HEK293T (cell line): ENCODE measurements around the gene FCAMR.

ENCODE experiments used
- ARNT ChIP-seq: fragments of 450-650 bp; IDR thresholded peaks from 2 replicates; pipeline ENCODE4 v1.6.1; 2017; ENCODE audit warnings: mild to moderate bottlenecking
- ELF4 ChIP-seq: fragments of 450-650 bp; IDR thresholded peaks from 2 replicates; pipeline ENCODE4 v1.6.1; 2017; ENCODE audit warnings: antibody characterized with exemption
- FOXM1 ChIP-seq: fragments of 450-650 bp; IDR thresholded peaks from 2 replicates; pipeline ENCODE4 v1.6.1; 2017; ENCODE audit warnings: mild to moderate bottlenecking, borderline replicate concordance
- HDGF ChIP-seq: fragments of 450-650 bp; IDR thresholded peaks from 2 replicates; pipeline ENCODE4 v1.6.1; 2017; ENCODE audit warnings: antibody characterized with exemption, borderline replicate concordance
- PKNOX1 ChIP-seq: fragments of 450-650 bp; IDR thresholded peaks from 2 replicates; pipeline ENCODE4 v1.6.1; 2016
- SP1 ChIP-seq: fragments of 450-650 bp; IDR thresholded peaks from 2 replicates; pipeline ENCODE4 v1.6.1; 2017
- TARDBP ChIP-seq: fragments of 450-650 bp; IDR thresholded peaks from 2 replicates; pipeline ENCODE4 v1.6.1; 2016

- no peak for TF ChIP-seq TARDBP
- TF ChIP-seq SP1: no peak
- TF ChIP-seq PKNOX1: no peak
- TF ChIP-seq HDGF: no peak
- TF ChIP-seq FOXM1: no peak
- no peak for TF ChIP-seq ARNT
- no peak for TF ChIP-seq ELF4
Measured at GRCh38 chr1:206908038-206908437, 62.2 kb downstream of the FCAMR start.
